HepG2 (cell line): ENCODE results near the gene NOTUM. TPM values are rescaled to one million over a fixed set of nuclear protein-coding genes. Genes with fewer than 3 reads are reported as not detected.

Source experiments
- CCDC6 ChIP-seq: sonication (generic); formaldehyde crosslinking; IDR thresholded peaks from 2 replicates; pipeline ENCODE4 v1.8.1; 2022; ENCODE audit warnings: mild to moderate bottlenecking, missing genetic modification reagents, moderate library complexity
- KDM6A ChIP-seq: IDR thresholded peaks from 2 replicates; pipeline ENCODE4 v1.6.1; 2016; ENCODE audit warnings: low read depth
- MATR3 ChIP-seq: sonication (generic); formaldehyde crosslinking; IDR thresholded peaks from 2 replicates; pipeline ENCODE4 v1.4.0; 2020; ENCODE audit warnings: missing genetic modification reagents
- NR1H2 ChIP-seq: sonication (generic); formaldehyde crosslinking; IDR thresholded peaks from 2 replicates; pipeline ENCODE4 v1.8.1; 2022; ENCODE audit warnings: low read depth, missing genetic modification reagents, borderline replicate concordance
- PHF20 ChIP-seq: sonication (generic); formaldehyde crosslinking; IDR thresholded peaks from 2 replicates; pipeline ENCODE4 v1.5.0; 2020; ENCODE audit warnings: mild to moderate bottlenecking, missing genetic modification reagents
- PHF5A ChIP-seq: IDR thresholded peaks from one replicate; pipeline ENCODE4 v1.6.1; 2018; ENCODE audit warnings: low read depth, missing genetic modification reagents; ENCODE audit not compliant: unreplicated experiment
- RAD21 ChIP-seq: fragments of 450-650 bp; formaldehyde crosslinking; IDR thresholded peaks from 2 replicates; pipeline ENCODE4 v1.5.0; 2020; ENCODE audit warnings: mild to moderate bottlenecking
- SUZ12 ChIP-seq: fragments of 150-350 bp; IDR thresholded peaks from 2 replicates; pipeline ENCODE4 v1.6.1; 2014; ENCODE audit warnings: low read depth, low read length
- TBP ChIP-seq: sonication (generic); formaldehyde crosslinking; IDR thresholded peaks from 2 replicates; pipeline ENCODE4 v1.5.0; 2020; ENCODE audit warnings: missing genetic modification reagents
- THAP11 ChIP-seq: IDR thresholded peaks from 2 replicates; pipeline ENCODE4 v1.6.1; 2016; ENCODE audit warnings: missing biosample characterization, missing genetic modification reagents
- ZNF296 ChIP-seq: sonication (generic); formaldehyde crosslinking; conservative IDR thresholded peaks from 2 replicates; pipeline ENCODE4 v1.5.0; 2020; ENCODE audit warnings: mild to moderate bottlenecking, missing genetic modification reagents
- ZNF510 ChIP-seq: sonication (generic); formaldehyde crosslinking; IDR thresholded peaks from 2 replicates; pipeline ENCODE4 v1.4.0; 2020; ENCODE audit warnings: low read depth, mild to moderate bottlenecking, missing genetic modification reagents
- ZNF713 ChIP-seq: sonication (generic); formaldehyde crosslinking; IDR thresholded peaks from 2 replicates; pipeline ENCODE4 v1.4.0; 2020; ENCODE audit warnings: mild to moderate bottlenecking, missing genetic modification reagents
- ZNF775 ChIP-seq: sonication (generic); formaldehyde crosslinking; IDR thresholded peaks from 2 replicates; pipeline ENCODE4 v1.4.0; 2020; ENCODE audit warnings: missing genetic modification reagents, mild to moderate bottlenecking, moderate library complexity, borderline replicate concordance
- polyA plus RNA-seq, 8 experiments: library from polyadenylated mRNA; depleted of rRNA in 3 of 8; stranded (reverse) in 7 of 8; unstranded in 1 of 8; fragments of >200 nt; fragmentation: Illumina TruSeq in 4 of 8; extraction: Trizol in 4 of 8; gene quantifications; 2 replicates each; pipeline versions ENCODE4 v1.2.1 to v1.2.3, GENCODE V29; 2011 to 2016; ENCODE audit warnings: low read depth in 4 of 8, missing spikeins in 1 of 8, mixed read lengths in 1 of 8; ENCODE audit not compliant: insufficient read depth in 1 of 8
- total RNA-seq, 5 experiments: library from RNA; depleted of rRNA; stranded (reverse); fragments of >200 nt; fragmentation: Illumina TruSeq; extraction: Trizol; gene quantifications; 2 replicates each; pipeline ENCODE4 v1.2.3, GENCODE V29; 2016; ENCODE audit warnings: low read depth in 1 of 5
- TF ChIP-seq, protein P1 (sequence below): sonication (generic); formaldehyde crosslinking; IDR thresholded peaks from 2 replicates; pipeline ENCODE4 v1.5.1; 2020; ENCODE audit warnings: missing genetic modification reagents, mild to moderate bottlenecking, borderline replicate concordance
- TF ChIP-seq, protein P2 (sequence below): sonication (generic); formaldehyde crosslinking; IDR thresholded peaks from 2 replicates; pipeline ENCODE4 v1.5.1; 2020; ENCODE audit warnings: mild to moderate bottlenecking, missing genetic modification reagents, moderate library complexity
- TF ChIP-seq, protein P3 (sequence below): sonication (generic); formaldehyde crosslinking; IDR thresholded peaks from 2 replicates; pipeline ENCODE4 v1.4.0; 2020; ENCODE audit warnings: missing genetic modification reagents, mild to moderate bottlenecking, borderline replicate concordance
- TF ChIP-seq, protein P4 (sequence below): sonication (generic); formaldehyde crosslinking; IDR thresholded peaks from 2 replicates; pipeline ENCODE4 v1.4.0; 2020; ENCODE audit warnings: mild to moderate bottlenecking, missing genetic modification reagents
- TF ChIP-seq, protein P5 (sequence below): sonication (generic); formaldehyde crosslinking; IDR thresholded peaks from 2 replicates; pipeline ENCODE4 v1.8.1; 2022; ENCODE audit warnings: mild to moderate bottlenecking, missing genetic modification reagents

NOTUM gene
- total and polyA plus RNA-seq, 2 of the 13 experiments (the other 11 are each of a cell fraction or from before 2014, with no cell fraction given): 150 to 160 TPM

DNA sequence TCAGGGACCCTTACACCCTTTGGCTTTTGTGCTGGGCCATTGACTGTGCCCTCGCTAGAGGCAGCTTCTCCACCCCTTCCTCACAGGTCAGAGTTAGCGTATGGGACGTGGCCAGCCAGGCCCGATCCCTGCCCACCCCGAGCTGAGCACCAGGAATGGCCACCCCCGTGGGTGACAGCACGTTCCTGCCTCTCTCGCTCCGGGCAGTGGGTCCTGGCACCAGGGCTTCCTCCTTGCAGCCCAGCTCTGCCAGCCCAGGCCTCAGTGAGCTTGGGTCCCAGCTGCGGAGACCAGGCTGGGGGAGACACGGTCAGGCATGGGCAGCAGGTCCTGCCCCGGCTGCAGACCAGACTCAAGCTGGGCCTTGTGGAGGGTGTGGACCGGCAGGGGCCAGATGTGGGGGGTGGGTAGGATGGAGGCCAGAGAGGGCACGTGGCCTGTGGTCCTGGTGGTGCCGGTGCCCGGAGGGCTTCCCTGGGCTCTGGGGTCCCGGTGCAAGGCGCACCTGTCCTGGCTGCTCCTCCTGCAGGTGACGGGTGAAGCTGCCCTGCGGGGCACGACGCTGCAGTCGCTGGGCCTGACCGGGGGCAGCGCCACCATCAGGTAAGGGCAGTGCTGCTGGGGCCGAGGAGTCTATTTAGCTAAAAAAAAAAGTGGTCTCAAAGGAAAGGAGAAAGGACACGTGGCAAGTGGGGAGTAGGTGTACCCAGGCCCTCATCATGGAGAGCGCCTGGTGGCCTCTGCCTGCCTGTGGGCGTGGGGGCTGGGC, 34.7 kb upstream of the NOTUM start (continued):
- TF ChIP-seq, protein P1, sequence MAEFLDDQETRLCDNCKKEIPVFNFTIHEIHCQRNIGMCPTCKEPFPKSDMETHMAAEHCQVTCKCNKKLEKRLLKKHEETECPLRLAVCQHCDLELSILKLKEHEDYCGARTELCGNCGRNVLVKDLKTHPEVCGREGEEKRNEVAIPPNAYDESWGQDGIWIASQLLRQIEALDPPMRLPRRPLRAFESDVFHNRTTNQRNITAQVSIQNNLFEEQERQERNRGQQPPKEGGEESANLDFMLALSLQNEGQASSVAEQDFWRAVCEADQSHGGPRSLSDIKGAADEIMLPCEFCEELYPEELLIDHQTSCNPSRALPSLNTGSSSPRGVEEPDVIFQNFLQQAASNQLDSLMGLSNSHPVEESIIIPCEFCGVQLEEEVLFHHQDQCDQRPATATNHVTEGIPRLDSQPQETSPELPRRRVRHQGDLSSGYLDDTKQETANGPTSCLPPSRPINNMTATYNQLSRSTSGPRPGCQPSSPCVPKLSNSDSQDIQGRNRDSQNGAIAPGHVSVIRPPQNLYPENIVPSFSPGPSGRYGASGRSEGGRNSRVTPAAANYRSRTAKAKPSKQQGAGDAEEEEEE (CRISPR knock-in tag): peak; percentile 90; the same call in 1 of the 2 replicates
- TF ChIP-seq NR1H2 (CRISPR knock-in tag) (peak; percentile 78; the same call in 1 of the 2 replicates), CCDC6 (CRISPR knock-in tag) (peak; percentile 63; the same call in 1 of the 2 replicates), THAP11 (CRISPR knock-in tag) (peak; percentile 22), SUZ12 (no peak), ZNF713 (CRISPR knock-in tag) (peak; percentile 78; the same call in 1 of the 2 replicates), KDM6A (CRISPR knock-in tag) (no peak; the same call in 1 of the 2 replicates), PHF20 (CRISPR knock-in tag) (no peak), TBP (CRISPR knock-in tag) (no peak), ZNF510 (peak; percentile 84; the same call in 1 of the 2 replicates), MATR3 (CRISPR knock-in tag) (no peak), RAD21 (CRISPR knock-in tag) (peak; percentile 90), ZNF775 (CRISPR knock-in tag) (no peak; the same call in 1 of the 2 replicates), ZNF296 (CRISPR knock-in tag) (no peak; the same call in 1 of the 2 replicates), PHF5A (CRISPR knock-in tag) (peak; percentile 30)
- TF ChIP-seq, protein P2, sequence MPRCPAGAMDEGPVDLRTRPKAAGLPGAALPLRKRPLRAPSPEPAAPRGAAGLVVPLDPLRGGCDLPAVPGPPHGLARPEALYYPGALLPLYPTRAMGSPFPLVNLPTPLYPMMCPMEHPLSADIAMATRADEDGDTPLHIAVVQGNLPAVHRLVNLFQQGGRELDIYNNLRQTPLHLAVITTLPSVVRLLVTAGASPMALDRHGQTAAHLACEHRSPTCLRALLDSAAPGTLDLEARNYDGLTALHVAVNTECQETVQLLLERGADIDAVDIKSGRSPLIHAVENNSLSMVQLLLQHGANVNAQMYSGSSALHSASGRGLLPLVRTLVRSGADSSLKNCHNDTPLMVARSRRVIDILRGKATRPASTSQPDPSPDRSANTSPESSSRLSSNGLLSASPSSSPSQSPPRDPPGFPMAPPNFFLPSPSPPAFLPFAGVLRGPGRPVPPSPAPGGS (CRISPR knock-in tag): peak; percentile 81
- TF ChIP-seq, protein P3, sequence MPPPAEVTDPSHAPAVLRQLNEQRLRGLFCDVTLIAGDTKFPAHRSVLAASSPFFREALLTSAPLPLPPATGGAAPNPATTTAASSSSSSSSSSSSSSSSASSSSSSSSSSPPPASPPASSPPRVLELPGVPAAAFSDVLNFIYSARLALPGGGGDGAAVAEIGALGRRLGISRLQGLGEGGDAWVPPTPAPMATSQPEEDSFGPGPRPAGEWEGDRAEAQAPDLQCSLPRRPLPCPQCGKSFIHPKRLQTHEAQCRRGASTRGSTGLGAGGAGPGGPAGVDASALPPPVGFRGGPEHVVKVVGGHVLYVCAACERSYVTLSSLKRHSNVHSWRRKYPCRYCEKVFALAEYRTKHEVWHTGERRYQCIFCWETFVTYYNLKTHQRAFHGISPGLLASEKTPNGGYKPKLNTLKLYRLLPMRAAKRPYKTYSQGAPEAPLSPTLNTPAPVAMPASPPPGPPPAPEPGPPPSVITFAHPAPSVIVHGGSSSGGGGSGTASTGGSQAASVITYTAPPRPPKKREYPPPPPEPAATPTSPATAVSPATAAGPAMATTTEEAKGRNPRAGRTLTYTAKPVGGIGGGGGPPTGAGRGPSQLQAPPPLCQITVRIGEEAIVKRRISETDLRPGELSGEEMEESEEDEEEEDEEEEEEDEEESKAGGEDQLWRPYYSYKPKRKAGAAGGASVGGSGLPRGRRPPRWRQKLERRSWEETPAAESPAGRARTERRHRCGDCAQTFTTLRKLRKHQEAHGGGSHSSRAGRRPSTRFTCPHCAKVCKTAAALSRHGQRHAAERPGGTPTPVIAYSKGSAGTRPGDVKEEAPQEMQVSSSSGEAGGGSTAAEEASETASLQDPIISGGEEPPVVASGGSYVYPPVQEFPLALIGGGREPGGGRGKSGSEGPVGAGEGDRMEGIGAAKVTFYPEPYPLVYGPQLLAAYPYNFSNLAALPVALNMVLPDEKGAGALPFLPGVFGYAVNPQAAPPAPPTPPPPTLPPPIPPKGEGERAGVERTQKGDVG (CRISPR knock-in tag): 0 out of 2 replicates have a peak, but pooled peaks have one; percentile 54
- TF ChIP-seq, protein P4, sequence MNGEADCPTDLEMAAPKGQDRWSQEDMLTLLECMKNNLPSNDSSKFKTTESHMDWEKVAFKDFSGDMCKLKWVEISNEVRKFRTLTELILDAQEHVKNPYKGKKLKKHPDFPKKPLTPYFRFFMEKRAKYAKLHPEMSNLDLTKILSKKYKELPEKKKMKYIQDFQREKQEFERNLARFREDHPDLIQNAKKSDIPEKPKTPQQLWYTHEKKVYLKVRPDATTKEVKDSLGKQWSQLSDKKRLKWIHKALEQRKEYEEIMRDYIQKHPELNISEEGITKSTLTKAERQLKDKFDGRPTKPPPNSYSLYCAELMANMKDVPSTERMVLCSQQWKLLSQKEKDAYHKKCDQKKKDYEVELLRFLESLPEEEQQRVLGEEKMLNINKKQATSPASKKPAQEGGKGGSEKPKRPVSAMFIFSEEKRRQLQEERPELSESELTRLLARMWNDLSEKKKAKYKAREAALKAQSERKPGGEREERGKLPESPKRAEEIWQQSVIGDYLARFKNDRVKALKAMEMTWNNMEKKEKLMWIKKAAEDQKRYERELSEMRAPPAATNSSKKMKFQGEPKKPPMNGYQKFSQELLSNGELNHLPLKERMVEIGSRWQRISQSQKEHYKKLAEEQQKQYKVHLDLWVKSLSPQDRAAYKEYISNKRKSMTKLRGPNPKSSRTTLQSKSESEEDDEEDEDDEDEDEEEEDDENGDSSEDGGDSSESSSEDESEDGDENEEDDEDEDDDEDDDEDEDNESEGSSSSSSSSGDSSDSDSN: peak; percentile 91
- TF ChIP-seq, protein P5, sequence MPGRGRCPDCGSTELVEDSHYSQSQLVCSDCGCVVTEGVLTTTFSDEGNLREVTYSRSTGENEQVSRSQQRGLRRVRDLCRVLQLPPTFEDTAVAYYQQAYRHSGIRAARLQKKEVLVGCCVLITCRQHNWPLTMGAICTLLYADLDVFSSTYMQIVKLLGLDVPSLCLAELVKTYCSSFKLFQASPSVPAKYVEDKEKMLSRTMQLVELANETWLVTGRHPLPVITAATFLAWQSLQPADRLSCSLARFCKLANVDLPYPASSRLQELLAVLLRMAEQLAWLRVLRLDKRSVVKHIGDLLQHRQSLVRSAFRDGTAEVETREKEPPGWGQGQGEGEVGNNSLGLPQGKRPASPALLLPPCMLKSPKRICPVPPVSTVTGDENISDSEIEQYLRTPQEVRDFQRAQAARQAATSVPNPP (CRISPR knock-in tag): no peak
